Body of pancreas (tissue), 4 donors: ENCODE results near the gene MAPK7. TPM values are rescaled to one million over a fixed set of nuclear protein-coding genes. Genes with fewer than 3 reads are reported as not detected.
A peak's percentile ranks its signal among the peaks of the same experiment; 100 is the strongest.
"Not testable (repeated sequence)": the region's sequence is repeated elsewhere in the genome, so short reads cannot be mapped to it uniquely, and the experiment has no call there.

Source experiments
- ATAC-seq: fragments of 150-250 bp; one replicate; pipeline ENCODE4 v1.9.1; 2016
- DNase-seq, 4 donors: peaks; one replicate each; pipeline ENCODE4 v3.0.0-alpha.2; 2019
- H3K27ac ChIP-seq, 4 donors: fragments of 200-600 bp; sonication (generic); 1 replicate in 3 of 4; 2 replicates in 1 of 4; pipeline versions ENCODE4 v1.5.1 to v1.6.1; 2016 to 2019; ENCODE audit warnings: mild to moderate bottlenecking in 1 of 4, mixed read lengths in 1 of 4, moderate library complexity in 1 of 4
- H3K27me3 ChIP-seq, 2 donors: fragments of 200-600 bp; sonication (generic); one replicate each; pipeline ENCODE4 v1.6.0; 2016; ENCODE audit warnings: mild to moderate bottlenecking in 1 of 2
- H3K36me3 ChIP-seq, 2 donors: fragments of 200-600 bp; sonication (generic); replicated peaks in 1 of 2; 2 replicates each; pipeline ENCODE4 v1.5.1; 2016; ENCODE audit warnings: low read depth in 2 of 2; ENCODE audit not compliant: insufficient read depth in 1 of 2
- H3K4me1 ChIP-seq: fragments of 200-600 bp; sonication (generic); one replicate; pipeline ENCODE4 v1.6.0; 2016
- H3K4me3 ChIP-seq, 2 donors: fragments of 200-600 bp; sonication (generic); 1 replicate in 1 of 2; 2 replicates in 1 of 2; pipeline ENCODE4 v1.5.1; 2016 to 2019
- H3K9me3 ChIP-seq, 3 donors: fragments of 200-600 bp; sonication (generic); 1 replicate in 2 of 3; 2 replicates in 1 of 3; pipeline ENCODE4 v1.5.1; 2016
- POLR2A ChIP-seq, 3 donors: fragments of 450-650 bp; IDR thresholded peaks; one replicate each; pipeline ENCODE4 v1.6.1; 2016; ENCODE audit warnings: antibody characterized with exemption in 3 of 3, mild to moderate bottlenecking in 2 of 3
- WGBS, 2 donors: methylation state at CpG; one replicate each; pipeline ENCODE4 v1.1.5; 2017; 5-methylcytosine and 5-hydroxymethylcytosine counted together
- intact Hi-C: fragments of 100-400 bp; cut with DNase I; formaldehyde crosslinking; loops from one replicate; pipeline ENCODE4 v1.15.1; 2023
- total RNA-seq, 2 donors: library from RNA; depleted of rRNA; stranded (reverse); fragments of >200 nt; gene quantifications; one replicate each; pipeline ENCODE4 v1.1.0, GENCODE V29; 2016
- TF ChIP-seq, protein P1 (sequence below), 7 experiments: fragments of 450-650 bp in 4 of 7; fragments of 200-600 bp in 3 of 7; sonication (generic) in 3 of 7; IDR thresholded peaks; one replicate each; pipeline ENCODE4 v1.5.1; 2016 to 2019; ENCODE audit warnings: antibody characterized with exemption in 7 of 7

Gene MAPK7
- total RNA-seq, 2 donors from 2014 or later = 10.1 to 29.3 TPM

DNA sequence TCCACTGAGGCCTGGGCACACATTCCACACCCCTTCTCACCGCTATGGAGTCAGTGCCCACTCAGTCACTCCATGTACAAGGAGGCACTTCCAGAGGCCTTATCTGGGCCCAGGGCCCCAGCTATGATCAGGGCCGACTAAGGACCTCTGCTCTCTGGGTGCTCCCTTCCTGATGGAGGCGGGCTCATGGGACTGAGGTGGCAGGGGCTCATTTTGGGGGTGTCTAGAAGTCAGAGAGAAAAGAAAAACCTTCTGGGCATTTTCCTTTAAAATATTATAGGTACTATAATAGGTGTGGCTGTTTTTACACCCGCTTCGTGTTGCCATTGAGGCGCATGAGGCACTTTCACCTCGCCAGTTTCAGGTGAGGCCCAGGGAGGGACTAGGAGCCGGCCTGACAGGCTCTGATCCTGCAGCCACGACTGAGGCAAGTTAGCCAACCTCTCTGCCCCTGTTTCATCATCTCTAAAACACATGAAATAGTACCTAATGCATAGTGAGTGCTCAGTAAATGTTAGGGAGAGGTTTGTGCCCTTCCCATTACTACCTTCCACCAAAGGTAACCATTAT, 30.1 kb upstream of the MAPK7 start:
- no peaks in the 10 kb centered on the region for H3K36me3 ChIP-seq
- WGBS, 2 donors = 85 to 86% methylated on average over 9 of the region's 9 CpGs
- DNase-seq (peak in 1 of 4 donors; percentile 6), ATAC-seq (no peak)
- intact Hi-C loops = loop anchor here (10.0 kb wide), 1 partner anchor 427 kb away; no protein-coding TSS in a partner anchor
- TF ChIP-seq POLR2A (IDR thresholded peaks at IDR 0.05) = no peak
- TF ChIP-seq, protein P1, sequence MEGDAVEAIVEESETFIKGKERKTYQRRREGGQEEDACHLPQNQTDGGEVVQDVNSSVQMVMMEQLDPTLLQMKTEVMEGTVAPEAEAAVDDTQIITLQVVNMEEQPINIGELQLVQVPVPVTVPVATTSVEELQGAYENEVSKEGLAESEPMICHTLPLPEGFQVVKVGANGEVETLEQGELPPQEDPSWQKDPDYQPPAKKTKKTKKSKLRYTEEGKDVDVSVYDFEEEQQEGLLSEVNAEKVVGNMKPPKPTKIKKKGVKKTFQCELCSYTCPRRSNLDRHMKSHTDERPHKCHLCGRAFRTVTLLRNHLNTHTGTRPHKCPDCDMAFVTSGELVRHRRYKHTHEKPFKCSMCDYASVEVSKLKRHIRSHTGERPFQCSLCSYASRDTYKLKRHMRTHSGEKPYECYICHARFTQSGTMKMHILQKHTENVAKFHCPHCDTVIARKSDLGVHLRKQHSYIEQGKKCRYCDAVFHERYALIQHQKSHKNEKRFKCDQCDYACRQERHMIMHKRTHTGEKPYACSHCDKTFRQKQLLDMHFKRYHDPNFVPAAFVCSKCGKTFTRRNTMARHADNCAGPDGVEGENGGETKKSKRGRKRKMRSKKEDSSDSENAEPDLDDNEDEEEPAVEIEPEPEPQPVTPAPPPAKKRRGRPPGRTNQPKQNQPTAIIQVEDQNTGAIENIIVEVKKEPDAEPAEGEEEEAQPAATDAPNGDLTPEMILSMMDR (IDR thresholded peaks at IDR 0.05) = no peak
- H3K4me1 ChIP-seq = no peaks in the 10 kb centered on the region
- no peak overlapping the region for H3K27ac ChIP-seq
- H3K9me3 ChIP-seq = no peaks in the 10 kb centered on the region
- no peak overlapping the region for H3K4me3 ChIP-seq
- no peaks in the 10 kb centered on the region for H3K27me3 ChIP-seq

DNA sequence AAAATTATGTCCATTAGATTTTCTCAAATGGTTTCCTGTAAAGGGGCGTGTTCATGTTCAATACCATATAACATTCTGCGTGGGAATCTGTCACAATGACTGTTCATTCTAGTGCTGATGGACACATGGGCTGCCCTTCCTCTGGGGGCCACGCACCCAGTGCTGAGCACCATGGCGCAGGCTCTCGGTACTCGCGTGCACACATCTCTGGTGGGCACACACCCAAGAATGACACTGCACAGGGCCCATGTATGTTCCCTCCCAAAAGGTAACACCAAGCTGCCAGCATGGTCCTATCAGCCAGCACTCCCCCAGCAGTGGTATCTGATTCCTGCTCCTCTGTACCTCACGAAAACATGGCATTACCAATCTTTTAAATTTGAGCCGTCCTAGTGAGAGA, 29.5 kb upstream of the MAPK7 start:
- TF ChIP-seq, protein P1 (IDR thresholded peaks at IDR 0.05) = no peak
- TF ChIP-seq POLR2A (IDR thresholded peaks at IDR 0.05) = no peak
- no peaks in the 10 kb centered on the region for H3K36me3 ChIP-seq
- DNase-seq (no peak), ATAC-seq (no peak)
- H3K27ac ChIP-seq = no peak overlapping the region
- H3K9me3 ChIP-seq = no peaks in the 10 kb centered on the region
- H3K27me3 ChIP-seq = no peaks in the 10 kb centered on the region
- no peaks in the 10 kb centered on the region for H3K4me1 ChIP-seq
- H3K4me3 ChIP-seq = no peak overlapping the region
- WGBS, 2 donors = 94 to 98% methylated on average over 9 of the region's 9 CpGs
- intact Hi-C loops = loop anchor here (10.0 kb wide), 1 partner anchor 426 kb away; no protein-coding TSS in a partner anchor

DNA sequence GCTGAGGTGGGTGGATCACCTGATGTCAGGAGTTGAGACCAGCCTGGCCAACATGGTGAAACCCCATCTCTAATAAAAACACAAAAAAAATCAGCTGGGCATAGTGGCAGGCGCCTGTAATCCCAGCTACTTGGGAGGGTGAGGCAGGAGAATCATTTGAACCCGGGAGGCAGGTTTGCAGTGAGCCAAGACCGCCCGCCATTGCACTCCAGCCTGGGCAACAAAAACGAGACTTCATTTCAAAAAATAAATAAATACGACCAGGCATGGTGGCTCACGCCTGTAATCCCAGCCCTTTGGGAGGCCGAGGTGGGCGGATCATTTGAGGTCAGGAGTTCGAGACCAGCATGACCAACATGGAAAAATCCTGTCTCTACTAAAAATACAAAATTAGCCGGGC, 24.9 kb upstream of the MAPK7 start:
- H3K27me3 ChIP-seq, H3K9me3 ChIP-seq, ATAC-seq, H3K4me1 ChIP-seq, H3K4me3 ChIP-seq, H3K27ac ChIP-seq, H3K36me3 ChIP-seq, intact Hi-C loops: not testable (repeated sequence)
- 89 to 92% methylated on average over 11 of the region's 11 CpGs for WGBS, 2 donors
- peak in 1 of 4 donors; percentile 2 for DNase-seq

DNA sequence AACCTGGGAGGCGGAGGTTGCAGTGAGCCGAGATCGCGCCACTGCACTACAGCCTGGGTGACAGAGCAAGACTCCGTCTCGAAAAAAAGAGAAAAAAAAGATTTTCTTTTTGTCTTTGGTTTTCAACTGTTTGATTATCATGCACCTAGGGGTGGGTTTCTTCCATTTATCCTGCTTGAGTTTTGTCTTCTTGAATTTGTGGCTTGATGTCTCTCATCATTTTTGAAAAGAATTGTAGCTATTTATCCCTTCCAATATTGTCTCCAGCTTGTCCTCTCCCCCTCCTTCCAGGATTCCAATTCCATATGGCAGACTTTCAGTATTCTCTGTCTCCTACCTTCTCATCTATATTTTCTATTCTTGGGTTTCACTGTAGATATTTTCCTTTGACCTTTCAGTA, 23.6 kb upstream of the MAPK7 start:
- ATAC-seq (no peak), DNase-seq (no peak)
- Histone ChIP-seq H3K4me3 (no peak overlapping the region), H3K27ac (no peak overlapping the region), H3K4me1 (no peaks in the 10 kb centered on the region), H3K9me3 (no peaks in the 10 kb centered on the region), H3K27me3 (no peaks in the 10 kb centered on the region), H3K36me3 (no peaks in the 10 kb centered on the region)
- intact Hi-C loops = no loop called here
- WGBS, 2 donors = 72 to 90% methylated on average over 6 of the region's 6 CpGs
- TF ChIP-seq, protein P1 (IDR thresholded peaks at IDR 0.05) = no peak
- TF ChIP-seq POLR2A (IDR thresholded peaks at IDR 0.05) = no peak

DNA sequence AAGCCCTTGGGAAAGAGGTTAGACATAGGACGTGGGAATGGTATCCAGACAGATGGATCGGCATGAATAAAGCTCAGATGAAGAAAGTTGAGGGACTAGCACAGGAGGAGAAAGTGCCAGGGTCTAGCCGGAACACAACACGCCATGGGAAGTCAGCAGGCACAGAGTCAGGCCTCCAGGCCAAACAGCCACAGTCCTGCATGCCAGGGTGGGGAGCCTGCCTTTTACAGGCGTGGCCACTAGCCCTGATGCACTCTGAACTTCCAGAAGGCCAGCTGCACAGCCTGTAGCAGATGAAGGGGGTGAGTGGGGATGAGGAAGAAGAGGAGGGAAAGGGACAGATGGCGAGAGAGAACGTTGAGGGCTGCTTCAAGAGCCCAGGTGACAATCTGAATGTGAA, 20.9 kb upstream of the MAPK7 start:
- Histone ChIP-seq H3K27ac (no peak overlapping the region), H3K27me3 (no peaks in the 10 kb centered on the region), H3K9me3 (no peaks in the 10 kb centered on the region)

More for the DNA sequence above, 20.9 kb upstream of the MAPK7 start:
- Histone ChIP-seq H3K4me1 (peaks cover 10% of the 10 kb centered on the region), H3K36me3 (no peaks in the 10 kb centered on the region), H3K4me3 (no peak overlapping the region)
- intact Hi-C loops = no loop called here
- 88 to 89% methylated on average over 7 of the region's 7 CpGs for WGBS, 2 donors
- DNase-seq (no peak), ATAC-seq (no peak)
- TF ChIP-seq, protein P1 (IDR thresholded peaks at IDR 0.05) = no peak
- TF ChIP-seq POLR2A (IDR thresholded peaks at IDR 0.05) = no peak
